ENCODE measurements around the gene HOXC12. TPM values are rescaled to one million over a fixed set of nuclear protein-coding genes. Genes with fewer than 3 reads are reported as not detected.

HOXC12 gene
- total and polyA plus RNA-seq, 2 of the 8 experiments (the other 6 are each of a cell fraction or from before 2014, with no cell fraction given) = not detected

DNA sequence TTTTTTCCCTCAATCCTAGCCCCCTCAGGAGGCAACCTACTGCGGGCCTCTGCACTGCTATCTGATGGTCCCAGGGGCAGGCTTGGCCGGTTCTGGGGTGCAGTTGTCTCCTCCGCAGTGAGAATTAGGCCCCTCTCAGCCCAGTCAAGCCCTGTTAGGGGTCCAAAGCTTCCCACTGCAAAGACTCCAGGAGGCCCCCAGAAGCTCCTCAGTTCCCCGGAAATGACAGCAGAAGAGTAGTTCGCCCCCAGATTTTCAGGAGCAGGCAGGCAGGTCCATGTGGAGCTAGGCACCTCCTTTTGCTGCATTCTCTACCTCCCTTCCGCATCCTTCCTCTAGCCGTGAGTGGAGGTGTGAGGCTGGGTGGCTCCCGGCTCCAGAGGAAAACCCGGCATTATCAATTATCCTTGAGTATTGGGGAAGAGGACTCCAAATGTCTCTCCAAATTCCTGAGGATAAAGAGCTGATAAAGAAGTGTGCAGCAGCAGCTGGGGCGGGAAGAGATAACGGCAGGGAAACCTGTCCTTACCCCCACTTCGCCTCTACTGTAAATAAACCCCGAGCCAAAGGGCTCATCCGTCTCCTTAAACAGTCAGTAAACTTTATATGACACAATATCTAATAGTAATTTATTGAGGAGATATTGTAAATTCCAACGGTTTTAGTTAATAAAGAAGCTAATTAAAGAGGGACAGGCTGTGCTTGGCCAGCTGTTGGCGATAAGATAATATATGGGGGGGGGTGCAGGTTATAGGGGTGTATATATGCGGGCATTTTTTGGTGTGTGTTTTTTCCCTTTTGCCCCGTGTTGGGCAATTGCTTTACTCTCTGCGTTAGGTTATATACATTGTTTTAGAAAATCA lies 641 bp upstream of the HOXC12 start (continued):
- TF ChIP-seq CHD7 (IDR thresholded peaks at IDR 0.05; ENCODE audit: insufficient replicate concordance, low read length) = no peak
- no peak for TF ChIP-seq CBX5 (IDR thresholded peaks at IDR 0.05; ENCODE audit: low read depth, low read length)
- TF ChIP-seq ZNF274 (IDR thresholded peaks at IDR 0.05; ENCODE audit: borderline replicate concordance, extremely low read depth, low read length) = no peak
- no peak for TF ChIP-seq RXRA (IDR thresholded peaks at IDR 0.05; ENCODE audit: insufficient read depth, low read depth, low read length)

Data from H1 (cell line).